Pancreas (tissue), 10 donors: ENCODE results near the gene ARSB. TPM values are rescaled to one million over a fixed set of nuclear protein-coding genes. Genes with fewer than 3 reads are reported as not detected.

ENCODE experiments used
- ATAC-seq, 4 donors: fragments of 200-7000 bp; cut with Tn5 transposase; one replicate each; pipeline versions ENCODE4 v1.8.0 to v1.9.1; 2020; ENCODE audit warnings: mild to moderate bottlenecking in 4 of 4, moderate library complexity in 4 of 4
- DNase-seq, 6 donors: peaks; one replicate each; pipeline ENCODE4 v3.0.0-alpha.2; 2020
- FAIRE-seq: peaks from 2 replicates; lab custom pipeline; 2012; peaks lifted over from hg19 to GRCh38; lab: Jason Lieb, UNC
- H3K27ac ChIP-seq, 4 donors: fragments of 200-600 bp; sonication (generic); 1 replicate in 3 of 4; 2 replicates in 1 of 4; pipeline versions ENCODE4 v1.5.0 to v1.8.0; 2020
- H3K27me3 ChIP-seq, 4 donors: fragments of 200-600 bp; one replicate each; pipeline ENCODE4 v1.8.0; 2021
- H3K36me3 ChIP-seq, 3 donors: fragments of 200-600 bp; sonication (generic) in 1 of 3; one replicate each; pipeline versions ENCODE4 v1.5.0 to v1.8.0; 2020 to 2021
- H3K4me1 ChIP-seq, 3 donors: fragments of 200-600 bp; one replicate each; pipeline ENCODE4 v1.8.0; 2021
- H3K4me3 ChIP-seq, 4 donors: fragments of 200-600 bp; sonication (generic) in 2 of 4; one replicate each; pipeline versions ENCODE4 v1.5.0 to v1.8.0; 2020 to 2021
- H3K9me3 ChIP-seq, 4 donors: fragments of 200-600 bp; one replicate each; pipeline ENCODE4 v1.8.0; 2021
- CTCF ChIP-seq, 4 donors: fragments of 200-600 bp; sonication (generic) in 3 of 4; IDR thresholded peaks; one replicate each; pipeline versions ENCODE4 v1.5.0 to v1.8.0; 2021; ENCODE audit warnings: antibody characterized with exemption in 4 of 4
- WGBS, 2 donors: extraction: QIAGEN DNeasy Blood & Tissue Kit; methylation state at CpG; one replicate each; pipeline ENCODE4 v1.1.7; 2013; 5-methylcytosine and 5-hydroxymethylcytosine counted together
- intact Hi-C, 3 donors: fragments of 100-400 bp; cut with DNase I; formaldehyde crosslinking; loops; one replicate each; pipeline versions ENCODE4 v1.11.1 to v1.14.2; 2022
- polyA plus RNA-seq, 2 donors: library from polyadenylated mRNA; stranded (reverse); fragments of 200-250 nt; gene quantifications; one replicate each; pipeline ENCODE4 v1.2.3, GENCODE V29; 2013
- total RNA-seq, 6 donors: library from RNA; stranded (reverse); fragmentation: NEBNext Ultra II Directional in 4 of 6; extraction: Animal tissue kit (Norgen Biotek cat#: 25700) in 4 of 6; gene quantifications; one replicate each; pipeline versions ENCODE4 v1.2.1 to v1.2.4, GENCODE V29; 2021 to 2023
- donor health status: healthy with polysubstance abuse.
- donor health status: DM: no; HTN: no; CAD: no; lungs with moderate emphysema.
- donor health status: DM: no; HTN: no; CAD: no.
- donor health status: control.
- donor health status: control.
- donor health status: Bipolar disorder and iron deficiency.
- donor health status: DM: yes; HTN: yes; CAD: no.
- donor health status: DM: no; HTN: no; CAD: no.
- donor health status: DM: no; HTN: no; CAD: no.
- donor health status: DM: yes; HTN: yes; CAD: no.

ARSB gene
- total and polyA plus RNA-seq, 8 donors: 1.6 to 11.5 (median 5.8) TPM

GRCh38 chr5:78793907-78794662 is 191.0 kb downstream of the ARSB start:
- H3K4me1 ChIP-seq: no peaks in the 10 kb centered on the region
- WGBS, 2 donors: 86 to 90% methylated on average over 7 of the region's 7 CpGs
- no peak for ATAC-seq
- H3K27ac ChIP-seq: no peak overlapping the region
- H3K36me3 ChIP-seq: no peaks in the 10 kb centered on the region
- no peak for FAIRE-seq
- no peak overlapping the region for H3K4me3 ChIP-seq
- no peaks in the 10 kb centered on the region for H3K27me3 ChIP-seq
- H3K9me3 ChIP-seq: no peaks in the 10 kb centered on the region
- DNase-seq: no peak
- no peak for TF ChIP-seq CTCF (IDR thresholded peaks at IDR 0.05)
- intact Hi-C loops: no loop called here

GRCh38 chr5:78792345-78793055 is 192.6 kb downstream of the ARSB start:
- FAIRE-seq (no peak), DNase-seq (no peak), ATAC-seq (no peak)
- Histone ChIP-seq H3K36me3 (no peaks in the 10 kb centered on the region), H3K4me3 (no peak overlapping the region), H3K4me1 (no peaks in the 10 kb centered on the region), H3K27ac (no peak overlapping the region), H3K27me3 (no peaks in the 10 kb centered on the region), H3K9me3 (no peaks in the 10 kb centered on the region)
- TF ChIP-seq CTCF (IDR thresholded peaks at IDR 0.05): no peak
- intact Hi-C loops: no loop called here
- WGBS, 2 donors: 73 to 78% methylated on average over 10 of the region's 10 CpGs

- intact Hi-C loops: no loop called here
- H3K9me3 ChIP-seq: no peaks in the 10 kb centered on the region
- no peak overlapping the region for H3K4me3 ChIP-seq
- H3K4me1 ChIP-seq: no peaks in the 10 kb centered on the region
- TF ChIP-seq CTCF (IDR thresholded peaks at IDR 0.05): no peak
- WGBS, 2 donors: 94 to 97% methylated on average over 11 of the region's 11 CpGs
- H3K27ac ChIP-seq: no peak overlapping the region
- ATAC-seq (no peak), FAIRE-seq (no peak), DNase-seq (no peak)
- H3K27me3 ChIP-seq: no peaks in the 10 kb centered on the region
- no peaks in the 10 kb centered on the region for H3K36me3 ChIP-seq
Observed at GRCh38 chr5:78791501-78792100, 193.5 kb downstream of the ARSB start.

GRCh38 chr5:78787783-78788182 is 197.3 kb downstream of the ARSB start:
- H3K36me3 ChIP-seq: no peaks in the 10 kb centered on the region
- FAIRE-seq (no peak), DNase-seq (no peak), ATAC-seq (peak in 3 of 4 donors; percentile 34 to 51 (median 45))
- H3K4me3 ChIP-seq: no peak overlapping the region
- no peak for TF ChIP-seq CTCF (IDR thresholded peaks at IDR 0.05)
- no peaks in the 10 kb centered on the region for H3K4me1 ChIP-seq
- H3K27me3 ChIP-seq: no peaks in the 10 kb centered on the region
- WGBS, 2 donors: 63 to 67% methylated on average over 7 of the region's 7 CpGs
- intact Hi-C loops: no loop called here
- no peak overlapping the region for H3K27ac ChIP-seq
- no peaks in the 10 kb centered on the region for H3K9me3 ChIP-seq
